Adrenal gland (tissue), 12 donors: ENCODE data around the gene LPCAT3. TPM values are rescaled to one million over a fixed set of nuclear protein-coding genes. Genes with fewer than 3 reads are reported as not detected.

Source experiments
- DNase-seq, 7 donors: peaks; one replicate each; pipeline ENCODE4 v3.0.0-alpha.2; 2019 to 2020
- H3K27ac ChIP-seq, 5 donors: fragments of 200-600 bp; sonication (generic) in 4 of 5; 1 replicate in 3 of 5; 2 replicates in 2 of 5; pipeline versions ENCODE4 v1.5.1 to v1.8.0; 2016 to 2020; ENCODE audit warnings: mild to moderate bottlenecking in 1 of 5
- H3K27me3 ChIP-seq: fragments of 200-600 bp; 2 replicates; pipeline ENCODE4 v1.8.0; 2021
- H3K36me3 ChIP-seq, 2 donors: fragments of 200-600 bp; replicated peaks in 1 of 2; 1 replicate in 1 of 2; 2 replicates in 1 of 2; pipeline versions ENCODE4 v1.5.1 to v1.8.0; 2018 to 2022
- H3K4me1 ChIP-seq, 2 donors: fragments of 200-600 bp; replicated peaks in 1 of 2; 1 replicate in 1 of 2; 2 replicates in 1 of 2; pipeline versions ENCODE4 v1.5.1 to v1.8.0; 2018 to 2021
- H3K4me3 ChIP-seq, 4 donors: fragments of 200-600 bp; sonication (generic) in 3 of 4; one replicate each; pipeline ENCODE4 v1.5.1; 2016 to 2018
- H3K9me3 ChIP-seq, 3 donors: fragments of 200-600 bp; sonication (generic) in 1 of 3; replicated peaks in 1 of 3; 1 replicate in 2 of 3; 2 replicates in 1 of 3; pipeline versions ENCODE4 v1.5.1 to v1.8.0; 2016 to 2021
- CTCF ChIP-seq, 6 experiments: fragments of 450-650 bp in 4 of 6; fragments of 200-600 bp in 2 of 6; sonication (generic) in 1 of 6; IDR thresholded peaks; 1 replicate in 5 of 6; 2 replicates in 1 of 6; pipeline versions ENCODE4 v1.5.1 to v1.8.0; 2016 to 2021; ENCODE audit warnings: antibody characterized with exemption in 6 of 6, mild to moderate bottlenecking in 2 of 6, moderate library complexity in 1 of 6
- POLR2A ChIP-seq, 2 donors: fragments of 450-650 bp; IDR thresholded peaks; one replicate each; pipeline ENCODE4 v1.6.1; 2017; ENCODE audit warnings: antibody characterized with exemption in 2 of 2, mild to moderate bottlenecking in 2 of 2, moderate library complexity in 1 of 2
- WGBS, 4 donors: extraction: QIAGEN DNeasy Blood & Tissue Kit in 2 of 4; methylation state at CpG; one replicate each; pipeline versions ENCODE4 v1.1.5 to v1.1.7; 2013 to 2017; 5-methylcytosine and 5-hydroxymethylcytosine counted together
- intact Hi-C, 2 donors: fragments of 100-400 bp; cut with DNase I; formaldehyde crosslinking; loops; one replicate each; pipeline versions ENCODE4 v1.14.1 to v1.15.0; 2022 to 2023
- polyA plus RNA-seq, 3 donors: library from polyadenylated mRNA; stranded (reverse); fragments of 200-250 nt in 2 of 3; fragments of 350-450 nt in 1 of 3; fragmentation: Illumina TruSeq in 1 of 3; extraction: RNeasy Lipid Tissue Mini Kit (QIAGEN cat#74804) in 1 of 3; gene quantifications; one replicate each; pipeline ENCODE4 v1.2.3, GENCODE V29; 2013 to 2014
- total RNA-seq, 9 donors: library from RNA; depleted of rRNA in 4 of 9; stranded (reverse); fragments of >200 nt in 4 of 9; fragments of 120-200 nt in 1 of 9; fragmentation: NEBNext Ultra II Directional in 1 of 9; extraction: Animal tissue kit (Norgen Biotek cat#: 25700) in 1 of 9; gene quantifications; one replicate each; pipeline versions ENCODE4 v1.1.0 to v1.2.4, GENCODE V29; 2013 to 2023
- donor health status: healthy with polysubstance abuse.
- donor health status: Bipolar disorder and iron deficiency.
- donor health status: DM: yes; HTN: yes; CAD: no.
- donor health status: DM: no; HTN: no; CAD: no.
- donor health status: DM: no; HTN: no; CAD: no.
- donor health status: DM: yes; HTN: yes; CAD: no.

LPCAT3 gene
- total and polyA plus RNA-seq, 12 donors: 28.5 to 146 (median 74.0) TPM

GRCh38 chr12:6981152-6982052 is 36.9 kb downstream of the LPCAT3 start:
- TF ChIP-seq CTCF (IDR thresholded peaks at IDR 0.05): no peak
- TF ChIP-seq POLR2A (IDR thresholded peaks at IDR 0.05): no peak
- no peaks in the 10 kb centered on the region for H3K27me3 ChIP-seq
- peaks cover 0 to 74% of the 10 kb centered on the region in 2 donors for H3K36me3 ChIP-seq
- no peak overlapping the region for H3K4me3 ChIP-seq
- intact Hi-C loops: no loop called here
- peaks cover 14 to 15% of the 10 kb centered on the region in 2 donors for H3K4me1 ChIP-seq
- H3K9me3 ChIP-seq: no peaks in the 10 kb centered on the region
- WGBS, 4 donors: 88 to 92% (median 90%) methylated on average over 10 of the region's 10 CpGs
- peak overlapping the region in 3 of 5 donors; percentile 47 to 68 (median 52) for H3K27ac ChIP-seq
- no peak for DNase-seq

- Histone ChIP-seq H3K36me3 (peaks cover 0 to 80% of the 10 kb centered on the region in 2 donors), H3K27me3 (no peaks in the 10 kb centered on the region), H3K4me3 (no peak overlapping the region), H3K9me3 (no peaks in the 10 kb centered on the region), H3K4me1 (peaks cover 14 to 15% of the 10 kb centered on the region in 2 donors), H3K27ac (peak overlapping the region in 3 of 5 donors; percentile 47 to 68 (median 52))
- TF ChIP-seq POLR2A (IDR thresholded peaks at IDR 0.05) (no peak), CTCF (IDR thresholded peaks at IDR 0.05) (no peak)
- intact Hi-C loops: no loop called here
- DNase-seq: peak in 4 of 7 donors; percentile 60 to 74 (median 64)
Observed at GRCh38 chr12:6980740-6981139, 37.5 kb downstream of the LPCAT3 start.

GRCh38 chr12:6980075-6980474 is 38.2 kb downstream of the LPCAT3 start:
- H3K4me1 ChIP-seq: peaks cover 14 to 15% of the 10 kb centered on the region in 2 donors
- no peaks in the 10 kb centered on the region for H3K27me3 ChIP-seq
- 58 to 76% (median 63%) methylated on average over 4 of the region's 4 CpGs for WGBS, 4 donors
- no peak overlapping the region for H3K4me3 ChIP-seq
- peak overlapping the region in 3 of 5 donors; percentile 10 to 68 (median 34) for H3K27ac ChIP-seq
- peaks cover 0 to 87% of the 10 kb centered on the region in 2 donors for H3K36me3 ChIP-seq
- no peaks in the 10 kb centered on the region for H3K9me3 ChIP-seq
- TF ChIP-seq CTCF (IDR thresholded peaks at IDR 0.05) (no peak), POLR2A (IDR thresholded peaks at IDR 0.05) (no peak)
- intact Hi-C loops: no loop called here
- no peak for DNase-seq

GRCh38 chr12:6979453-6979852 is 38.8 kb downstream of the LPCAT3 start:
- intact Hi-C loops: loop anchor here in 1 of 2 donors (5.0 kb wide), 1 partner anchor 38 kb away; the partner anchor contains the start of gene LPCAT3
- H3K9me3 ChIP-seq: no peaks in the 10 kb centered on the region
- no peaks in the 10 kb centered on the region for H3K27me3 ChIP-seq
- peak in 1 of 7 donors; percentile 9 for DNase-seq
- H3K4me1 ChIP-seq: peaks cover 10 to 13% of the 10 kb centered on the region in 2 donors
- peaks cover 0 to 93% of the 10 kb centered on the region in 2 donors for H3K36me3 ChIP-seq
- TF ChIP-seq POLR2A (IDR thresholded peaks at IDR 0.05) (no peak), CTCF (IDR thresholded peaks at IDR 0.05) (no peak)
- 85 to 92% (median 88%) methylated on average over 3 of the region's 3 CpGs for WGBS, 4 donors
- no peak overlapping the region for H3K27ac ChIP-seq
- no peak overlapping the region for H3K4me3 ChIP-seq
